ENCODE data around the gene ZNF296. TPM values are rescaled to one million over a fixed set of nuclear protein-coding genes. Genes with fewer than 3 reads are reported as not detected.

Gene ZNF296
- total RNA-seq, 1 donor from 2014 or later: not detected

Small RNA genes within 50 kb of the gene (small RNA-seq; reads per million reads assigned to genes)
- gene RNU6-611P (ENCODE audit: low replicate concordance): not detected

Other genes with a start within 250 kb of the ZNF296 start
- gene NECTIN2, start 230.2 kb downstream of the ZNF296 start, total RNA-seq: 42.0 TPM
- 44.1 TPM for gene TOMM40, start 185.2 kb downstream of the ZNF296 start, total RNA-seq
- 59.9 TPM for gene APOE, start 170.7 kb downstream of the ZNF296 start, total RNA-seq
- gene APOC1, start 161.9 kb downstream of the ZNF296 start, total RNA-seq: 11.6 TPM
- not detected for gene APOC4, start 134.2 kb downstream of the ZNF296 start, total RNA-seq
- not detected for gene APOC2, start 130.4 kb downstream of the ZNF296 start, total RNA-seq
- 38.3 TPM for gene CLPTM1, start 121.1 kb downstream of the ZNF296 start, total RNA-seq
- gene RELB, start 75.0 kb downstream of the ZNF296 start, total RNA-seq: 9.5 TPM
- 24.7 TPM for gene CLASRP, start 37.4 kb downstream of the ZNF296 start, total RNA-seq
- 12.5 TPM for gene GEMIN7, start 2.8 kb upstream of the ZNF296 start, total RNA-seq
- 27.7 TPM for gene PPP1R37, start 16.7 kb upstream of the ZNF296 start, total RNA-seq
- 1.2 TPM for gene NKPD1, start 84.5 kb upstream of the ZNF296 start, total RNA-seq
- 8.1 TPM for gene TRAPPC6A, start 101.8 kb upstream of the ZNF296 start, total RNA-seq
- gene BLOC1S3, start 102.3 kb upstream of the ZNF296 start, total RNA-seq: 10.4 TPM
- 4.0 TPM for gene EXOC3L2, start 168.9 kb upstream of the ZNF296 start, total RNA-seq
- gene MARK4, start 174.8 kb upstream of the ZNF296 start, total RNA-seq: 16.0 TPM
- 4,756 TPM for gene CKM, start 246.4 kb upstream of the ZNF296 start, total RNA-seq

All from tongue (tissue), 2 donors.